Subcutaneous abdominal adipose tissue (tissue), 5 donors: ENCODE results near the gene GAL3ST1.
"Not testable (repeated sequence)": the region's sequence is repeated elsewhere in the genome, so short reads cannot be mapped to it uniquely, and the experiment has no call there.

Experiments
- H3K27ac ChIP-seq: one replicate; pipeline ENCODE4 v1.7.0; 2013; ENCODE audit warnings: low read depth, mild to moderate bottlenecking, inconsistent platforms, low read length, moderate library complexity
- H3K27me3 ChIP-seq, 5 donors: one replicate each; pipeline ENCODE4 v1.7.0; 2013; ENCODE audit warnings: low read length in 5 of 5, inconsistent platforms in 1 of 5; ENCODE audit not compliant: control insufficient read depth in 5 of 5, insufficient read depth in 4 of 5
- H3K36me3 ChIP-seq, 5 donors: one replicate each; pipeline ENCODE4 v1.7.0; 2013; ENCODE audit warnings: low read length in 5 of 5; ENCODE audit not compliant: control insufficient read depth in 5 of 5, insufficient read depth in 5 of 5
- H3K4me1 ChIP-seq, 5 donors: one replicate each; pipeline ENCODE4 v1.7.0; 2013; ENCODE audit warnings: low read length in 5 of 5, mild to moderate bottlenecking in 3 of 5, moderate library complexity in 1 of 5; ENCODE audit not compliant: control insufficient read depth in 5 of 5, insufficient read depth in 5 of 5
- H3K4me3 ChIP-seq, 5 donors: one replicate each; pipeline ENCODE4 v1.7.0; 2013; ENCODE audit warnings: low read length in 5 of 5, low read depth in 1 of 5
- H3K9ac ChIP-seq, 5 donors: one replicate each; pipeline ENCODE4 v1.7.0; 2013; ENCODE audit warnings: low read length in 5 of 5, mild to moderate bottlenecking in 4 of 5, moderate library complexity in 3 of 5
- H3K9me3 ChIP-seq, 5 donors: one replicate each; pipeline ENCODE4 v1.7.0; 2013; ENCODE audit warnings: low read length in 5 of 5; ENCODE audit not compliant: control insufficient read depth in 5 of 5
- donor health status: healthy.
- donor health status: healthy.
- donor health status: healthy.
- donor health status: healthy.
- donor health status: healthy.

GAL3ST1 gene

GRCh38 chr22:30600921-30601320 is 26.5 kb upstream of the GAL3ST1 start:
- no peaks in the 10 kb centered on the region for H3K27me3 ChIP-seq
- H3K27ac ChIP-seq: no peak overlapping the region
- H3K4me3 ChIP-seq: no peak overlapping the region
- no peaks in the 10 kb centered on the region for H3K36me3 ChIP-seq
- no peaks in the 10 kb centered on the region for H3K9me3 ChIP-seq
- no peak overlapping the region for H3K9ac ChIP-seq
- H3K4me1 ChIP-seq: peaks cover 2 to 24% (median 9%) of the 10 kb centered on the region in 5 donors

DNA sequence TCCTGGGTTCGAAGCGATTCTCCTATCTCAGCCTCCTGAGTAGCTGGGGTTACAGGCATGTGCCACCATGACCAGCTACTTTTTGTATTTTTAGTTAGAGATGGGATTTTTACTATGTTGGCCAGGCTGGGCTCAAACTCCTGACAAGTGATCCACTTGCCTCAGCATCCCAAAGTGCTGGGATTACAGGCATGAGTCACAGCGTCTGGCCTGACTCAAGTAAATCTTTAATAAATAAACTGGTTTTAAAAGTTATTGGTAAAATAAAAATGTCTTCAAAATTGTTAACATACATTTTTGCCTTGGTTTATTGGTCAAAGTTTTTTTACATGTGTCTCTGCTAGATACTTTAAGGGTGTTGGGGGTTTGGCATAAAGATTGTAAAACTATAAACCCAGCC is 24.5 kb upstream of the GAL3ST1 start:
- Histone ChIP-seq H3K27me3 (no peaks in the 10 kb centered on the region), H3K36me3 (no peaks in the 10 kb centered on the region), H3K4me1 (peaks cover 0 to 4% (median 0%) of the 10 kb centered on the region in 5 donors), H3K9ac (no peak overlapping the region), H3K27ac (no peak overlapping the region), H3K9me3 (no peaks in the 10 kb centered on the region), H3K4me3 (no peak overlapping the region)

- no peaks in the 10 kb centered on the region for H3K27me3 ChIP-seq
- H3K36me3 ChIP-seq: no peaks in the 10 kb centered on the region
- H3K9ac ChIP-seq: no peak overlapping the region
- no peak overlapping the region for H3K4me3 ChIP-seq
- H3K9me3 ChIP-seq: no peaks in the 10 kb centered on the region
- H3K27ac ChIP-seq: no peak overlapping the region
- H3K4me1 ChIP-seq: peaks cover 0 to 5% (median 4%) of the 10 kb centered on the region in 5 donors
Measured at GRCh38 chr22:30596886-30597285, 22.4 kb upstream of the GAL3ST1 start.

DNA sequence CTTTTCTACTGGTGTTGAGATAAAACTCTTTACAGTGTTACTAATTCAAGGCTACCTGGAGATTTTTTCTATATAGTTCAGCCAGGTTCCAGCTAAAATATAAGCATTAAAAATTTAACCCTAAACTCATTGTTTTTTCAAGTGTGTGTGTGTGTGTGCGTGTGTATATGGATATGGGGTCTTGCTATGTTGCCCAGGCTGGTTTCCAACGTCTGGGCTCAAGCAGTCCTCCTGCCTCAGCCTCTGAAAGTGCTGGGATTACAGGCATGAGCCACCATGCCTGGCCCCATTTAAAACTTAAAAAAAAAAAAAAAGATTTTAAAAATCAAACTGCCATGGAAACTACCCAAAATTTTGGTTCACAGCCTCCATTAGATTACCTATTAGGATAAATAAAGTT is 21.7 kb upstream of the GAL3ST1 start:
- Histone ChIP-seq H3K9ac (no peak overlapping the region), H3K27ac (no peak overlapping the region), H3K4me3 (no peak overlapping the region), H3K4me1 (peaks cover 0 to 12% (median 7%) of the 10 kb centered on the region in 5 donors), H3K27me3 (no peaks in the 10 kb centered on the region), H3K9me3 (no peaks in the 10 kb centered on the region), H3K36me3 (no peaks in the 10 kb centered on the region)

GRCh38 chr22:30592360-30592713 is 17.9 kb upstream of the GAL3ST1 start:
- peak overlapping the region; percentile 88 for H3K27ac ChIP-seq
- peak overlapping the region; percentile 61 to 99 (median 85) for H3K4me3 ChIP-seq

DNA sequence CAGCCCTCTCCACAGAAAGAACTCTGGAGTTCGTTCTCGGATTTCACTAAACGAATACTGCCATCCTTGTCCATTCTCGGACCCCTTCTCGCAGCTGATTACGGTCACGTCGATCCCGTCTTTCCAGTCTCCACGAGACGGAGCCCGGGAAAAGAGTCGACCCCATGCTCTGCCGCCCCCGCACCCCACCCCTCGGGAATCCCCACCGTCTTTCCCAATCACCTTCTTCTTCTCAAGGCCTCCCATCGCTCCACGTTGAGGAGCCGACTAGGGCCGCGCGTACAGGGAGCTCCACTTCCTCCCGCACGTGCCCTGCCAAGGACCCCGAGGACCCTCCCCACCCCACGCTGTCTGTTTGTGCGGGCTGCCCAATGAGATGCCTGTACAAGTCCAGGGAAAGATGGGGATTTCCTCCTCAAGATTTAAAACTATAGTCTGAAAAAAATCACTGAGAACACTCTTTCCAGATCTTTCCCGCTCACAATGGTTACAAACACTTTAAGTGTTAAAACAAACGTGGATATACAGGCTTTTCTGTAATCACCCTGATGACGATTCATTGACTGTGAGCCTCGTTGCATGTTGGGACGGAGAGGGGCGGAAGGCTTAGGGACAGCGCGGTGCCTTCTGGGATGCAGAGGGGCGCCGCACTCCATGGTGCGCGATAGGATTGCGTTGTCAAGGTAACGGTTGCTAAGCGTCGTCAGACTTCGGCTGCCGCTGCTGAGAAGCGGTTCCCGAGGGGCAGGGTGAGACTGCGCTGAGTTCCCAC is 17.3 kb upstream of the GAL3ST1 start, which contains the start of gene PES1:
TSS of gene PES1 (minus strand) at position 323 of the 772 bp plus-strand sequence. CDS start at position 246, 77 bp downstream.
- Histone ChIP-seq H3K27ac (peak within 1 kb of the TSS; percentile 88), H3K27me3 (no peaks in the 10 kb centered on the region), H3K4me3 (peak within 1 kb of the TSS; percentile 75 to 99 (median 94)), H3K9me3 (no peaks in the 10 kb centered on the region), H3K4me1 (peaks cover 4 to 27% (median 21%) of the 10 kb centered on the region in 5 donors), H3K36me3 (peaks cover 0 to 27% (median 24%) of the 10 kb centered on the region in 5 donors), H3K9ac (peak within 1 kb of the TSS; percentile 74 to 93 (median 78))

More at GRCh38 chr22:30592360-30592713, 17.9 kb upstream of the GAL3ST1 start:
- not testable (repeated sequence) for H3K9me3 ChIP-seq, H3K9ac ChIP-seq, H3K27me3 ChIP-seq
- Histone ChIP-seq H3K36me3 (peaks cover 0 to 21% (median 19%) of the 10 kb centered on the region in 5 donors), H3K4me1 (peaks cover 4 to 27% (median 21%) of the 10 kb centered on the region in 5 donors)

GRCh38 chr22:30591191-30591587 is 16.7 kb upstream of the GAL3ST1 start:
- H3K9ac ChIP-seq: peak overlapping the region; percentile 74 to 93 (median 78)
- no peaks in the 10 kb centered on the region for H3K27me3 ChIP-seq
- H3K4me3 ChIP-seq: peak overlapping the region; percentile 75 to 99 (median 94)
- peaks cover 4 to 27% (median 21%) of the 10 kb centered on the region in 5 donors for H3K4me1 ChIP-seq
- H3K27ac ChIP-seq: peak overlapping the region; percentile 88
- H3K36me3 ChIP-seq: peaks cover 0 to 33% (median 30%) of the 10 kb centered on the region in 5 donors
- no peaks in the 10 kb centered on the region for H3K9me3 ChIP-seq

DNA sequence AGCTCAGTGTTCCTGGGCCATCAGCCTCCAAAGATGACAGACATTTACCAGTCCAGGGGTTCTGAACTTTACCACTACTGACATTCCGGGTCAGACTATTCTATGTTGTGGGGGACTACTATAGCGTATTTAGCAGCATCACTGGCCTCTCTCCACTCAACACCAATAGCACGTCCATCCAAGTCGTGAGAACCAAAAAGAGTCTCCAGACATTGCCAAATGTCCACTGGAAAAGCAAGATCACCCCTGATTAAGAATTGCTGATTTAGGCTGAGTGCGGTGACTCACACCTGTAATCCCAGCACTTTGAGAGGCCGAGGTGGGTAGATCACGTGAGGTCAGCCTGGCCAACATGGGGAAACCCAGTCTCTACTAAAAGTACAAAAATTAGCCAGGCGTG is 11.9 kb upstream of the GAL3ST1 start:
- Histone ChIP-seq H3K36me3 (peaks cover 0 to 79% (median 76%) of the 10 kb centered on the region in 5 donors), H3K9me3 (no peaks in the 10 kb centered on the region), H3K4me3 (no peak overlapping the region), H3K27me3 (no peaks in the 10 kb centered on the region), H3K9ac (no peak overlapping the region), H3K27ac (no peak overlapping the region), H3K4me1 (peaks cover 4 to 17% (median 16%) of the 10 kb centered on the region in 5 donors)

- Histone ChIP-seq H3K4me1 (no peaks in the 10 kb centered on the region), H3K27me3 (no peaks in the 10 kb centered on the region), H3K9me3 (no peaks in the 10 kb centered on the region), H3K9ac (no peak overlapping the region), H3K27ac (no peak overlapping the region), H3K36me3 (peaks cover 0 to 99% (median 96%) of the 10 kb centered on the region in 5 donors), H3K4me3 (no peak overlapping the region)
Measured at GRCh38 chr22:30584441-30584840, 10.0 kb upstream of the GAL3ST1 start.

DNA sequence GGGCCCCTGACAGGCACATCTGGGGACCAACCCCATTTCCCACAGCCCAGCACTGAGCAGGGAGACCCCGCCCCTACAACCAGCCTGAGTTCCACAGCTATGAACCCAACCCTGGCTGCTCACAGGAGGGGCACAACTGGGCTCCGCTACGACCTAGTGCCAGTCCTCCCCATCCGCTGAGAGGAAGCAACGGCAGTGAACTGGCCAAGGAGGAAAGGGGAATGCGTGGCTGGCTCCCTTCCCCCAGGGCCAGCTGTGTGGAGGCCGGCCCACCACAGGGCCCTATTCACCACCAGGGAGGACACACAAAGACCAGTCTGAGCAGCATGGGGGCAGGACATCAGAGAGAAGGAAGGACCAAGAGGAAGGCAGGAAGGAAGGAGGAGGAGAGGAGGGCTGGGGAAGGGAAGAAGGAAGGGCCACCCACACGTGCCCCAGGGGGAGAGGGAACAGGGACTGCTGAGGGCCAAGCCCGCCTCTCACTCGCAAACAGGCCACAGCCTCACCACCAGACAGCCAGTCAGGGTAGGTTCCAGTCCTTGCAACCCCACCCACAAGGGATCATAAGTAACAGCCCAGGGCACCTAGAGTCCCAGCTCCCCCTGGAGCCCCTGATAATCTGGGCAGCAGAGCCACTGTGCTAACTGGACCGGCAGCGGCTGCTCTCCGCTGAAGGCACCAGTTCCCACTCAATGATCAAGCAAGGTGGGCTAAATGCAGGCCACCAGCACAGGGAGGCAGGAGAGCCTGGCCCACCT is 8.5 kb upstream of the GAL3ST1 start:
- Histone ChIP-seq H3K27ac (no peak overlapping the region), H3K9ac (no peak overlapping the region), H3K4me1 (no peaks in the 10 kb centered on the region), H3K9me3 (no peaks in the 10 kb centered on the region), H3K36me3 (peaks cover 0 to 99% (median 98%) of the 10 kb centered on the region in 5 donors), H3K27me3 (no peaks in the 10 kb centered on the region), H3K4me3 (no peak overlapping the region)
